Fibroblast of lung (primary cell): ENCODE results near the gene SLC10A1. TPM values are rescaled to one million over a fixed set of nuclear protein-coding genes. Genes with fewer than 3 reads are reported as not detected.

Source experiments
- DNase-seq, 2 donors: peaks; one replicate each; pipeline versions ENCODE4 v3.0.0 to v3.0.0-alpha.2; 2010; ENCODE audit warnings: low read depth in 2 of 2
- H2AFZ ChIP-seq: 2 replicates; pipeline ENCODE4 v1.5.1; 2012; ENCODE audit warnings: low read length, control low read depth, inconsistent platforms
- H3K27ac ChIP-seq: 2 replicates; pipeline ENCODE4 v1.5.1; 2011; ENCODE audit warnings: low read length, control low read depth; ENCODE audit not compliant: insufficient read depth
- H3K27me3 ChIP-seq: 2 replicates; pipeline ENCODE4 v1.5.1; 2011; ENCODE audit warnings: mild to moderate bottlenecking, low read length; ENCODE audit not compliant: control insufficient read depth, insufficient read depth
- H3K36me3 ChIP-seq: 2 replicates; pipeline ENCODE4 v1.5.1; 2011; ENCODE audit warnings: low read length; ENCODE audit not compliant: control insufficient read depth, insufficient read depth
- H3K4me1 ChIP-seq: 2 replicates; pipeline ENCODE4 v1.5.1; 2011; ENCODE audit warnings: low read length; ENCODE audit not compliant: control insufficient read depth, insufficient read depth; ENCODE audit errors: extremely low read depth
- H3K4me2 ChIP-seq: 2 replicates; pipeline ENCODE4 v1.5.1; 2011; ENCODE audit warnings: low read length, control low read depth; ENCODE audit not compliant: insufficient read depth; ENCODE audit errors: extremely low read depth
- H3K4me3 ChIP-seq, 4 experiments: fragments of 200-600 bp in 1 of 4; sonication (generic) in 1 of 4; replicated peaks in 1 of 4; 2 replicates each; pipeline ENCODE4 v1.5.1; 2011 to 2016; ENCODE audit warnings: low read length in 4 of 4, low read depth in 3 of 4, mild to moderate bottlenecking in 3 of 4, control low read depth in 2 of 4, inconsistent platforms in 1 of 4, mixed read lengths in 1 of 4; ENCODE audit not compliant: insufficient read depth in 1 of 4; ENCODE audit errors: control extremely low read depth in 1 of 4
- H3K79me2 ChIP-seq: 2 replicates; pipeline ENCODE4 v1.5.1; 2012; ENCODE audit warnings: mild to moderate bottlenecking, low read length, inconsistent platforms; ENCODE audit not compliant: control insufficient read depth, insufficient read depth
- H3K9ac ChIP-seq: 2 replicates; pipeline ENCODE4 v1.5.1; 2011; ENCODE audit warnings: mild to moderate bottlenecking, low read length, control low read depth; ENCODE audit not compliant: insufficient read depth
- H3K9me3 ChIP-seq: 2 replicates; pipeline ENCODE4 v1.5.1; 2012; ENCODE audit warnings: low read depth, low read length; ENCODE audit not compliant: control insufficient read depth, insufficient read depth
- H4K20me1 ChIP-seq: 2 replicates; pipeline ENCODE4 v1.5.1; 2011; ENCODE audit warnings: low read length; ENCODE audit not compliant: control insufficient read depth, insufficient read depth; ENCODE audit errors: extremely low read depth
- CTCF ChIP-seq, 2 donors: IDR thresholded peaks in 1 of 2; conservative IDR thresholded peaks in 1 of 2; 1 replicate in 1 of 2; 2 replicates in 1 of 2; pipeline ENCODE4 v1.5.1; 2011 to 2012; ENCODE audit warnings: low read length in 2 of 2, control low read depth in 1 of 2, inconsistent platforms in 1 of 2, low read depth in 1 of 2, mild to moderate bottlenecking in 1 of 2
- EZH2 ChIP-seq: IDR thresholded peaks from 2 replicates; pipeline ENCODE4 v1.5.1; 2012; ENCODE audit warnings: low read length, control low read depth, mild to moderate bottlenecking; ENCODE audit errors: missing control alignments
- polyA plus RNA-seq, 2 donors: library from polyadenylated mRNA; depleted of rRNA in 1 of 2; stranded (reverse) in 1 of 2; unstranded in 1 of 2; fragments of >200 nt; gene quantifications; 2 replicates each; pipeline ENCODE4 v1.2.1, GENCODE V29; 2011 to 2012; ENCODE audit warnings: missing spikeins in 1 of 2
- total RNA-seq: library from RNA; depleted of rRNA; stranded (reverse); fragments of >200 nt; gene quantifications from 2 replicates; pipeline ENCODE4 v1.2.1, GENCODE V29; 2014

The SLC10A1 gene
- total and polyA plus RNA-seq, 2 donors (not counting 1 experiment from before 2014, with no cell fraction given), result not detected

- no peak overlapping the region for H2AFZ ChIP-seq
- H3K4me2 ChIP-seq, result no peak overlapping the region
- no peak overlapping the region for H3K4me3 ChIP-seq
- H3K9me3 ChIP-seq, result no peaks in the 10 kb centered on the region
- no peaks in the 10 kb centered on the region for H4K20me1 ChIP-seq
- no peaks in the 10 kb centered on the region for H3K4me1 ChIP-seq
- no peak for DNase-seq
- H3K9ac ChIP-seq, result no peak overlapping the region
- TF ChIP-seq CTCF (conservative IDR thresholded peaks at IDR 0.05 in 1 of 2, IDR thresholded peaks at IDR 0.05 in 1 of 2; ENCODE audit: low read depth in 1 of 2, low read length in 2 of 2) (no peak), EZH2 (no peak)
- H3K27ac ChIP-seq, result no peak overlapping the region
- no peaks in the 10 kb centered on the region for H3K36me3 ChIP-seq
- H3K79me2 ChIP-seq, result no peaks in the 10 kb centered on the region
- no peaks in the 10 kb centered on the region for H3K27me3 ChIP-seq
Observed at GRCh38 chr14:69789118-69789640, 7.9 kb downstream of the SLC10A1 start.

DNA sequence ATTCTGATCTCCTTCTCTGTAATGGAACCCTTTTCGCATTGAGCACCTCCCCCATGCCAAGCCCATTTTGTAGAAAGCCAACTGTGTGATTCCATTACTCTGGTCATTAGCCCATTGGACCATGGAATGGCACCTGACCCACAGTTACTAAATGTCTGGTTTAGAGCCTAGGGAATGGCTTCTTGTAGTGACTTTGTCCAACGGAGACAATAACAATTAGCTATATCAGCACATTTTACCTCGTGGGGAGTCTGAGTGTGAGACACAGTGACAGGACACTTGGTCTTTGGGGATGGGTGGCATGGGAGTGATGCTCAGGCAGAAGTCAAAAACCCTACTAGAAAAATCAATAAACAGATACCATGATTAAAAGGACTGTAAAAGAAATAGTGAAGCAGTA, 10.4 kb downstream of the SLC10A1 start:
- Histone ChIP-seq H3K9me3 (no peaks in the 10 kb centered on the region), H3K27me3 (no peaks in the 10 kb centered on the region), H2AFZ (no peak overlapping the region), H3K36me3 (no peaks in the 10 kb centered on the region), H3K4me2 (no peak overlapping the region), H3K27ac (no peak overlapping the region), H3K9ac (no peak overlapping the region), H3K79me2 (no peaks in the 10 kb centered on the region), H4K20me1 (no peaks in the 10 kb centered on the region), H3K4me1 (no peaks in the 10 kb centered on the region), H3K4me3 (no peak overlapping the region)
- TF ChIP-seq CTCF (conservative IDR thresholded peaks at IDR 0.05 in 1 of 2, IDR thresholded peaks at IDR 0.05 in 1 of 2; ENCODE audit: low read depth in 1 of 2, low read length in 2 of 2) (no peak), EZH2 (no peak)
- no peak for DNase-seq

GRCh38 chr14:69784942-69785341, 12.1 kb downstream of the SLC10A1 start:
- Histone ChIP-seq H3K4me3 (no peak overlapping the region), H3K4me2 (no peak overlapping the region), H3K79me2 (no peaks in the 10 kb centered on the region), H3K36me3 (no peaks in the 10 kb centered on the region), H3K4me1 (no peaks in the 10 kb centered on the region), H3K27me3 (no peaks in the 10 kb centered on the region), H4K20me1 (no peaks in the 10 kb centered on the region), H3K9me3 (no peaks in the 10 kb centered on the region), H2AFZ (no peak overlapping the region), H3K9ac (no peak overlapping the region), H3K27ac (no peak overlapping the region)
- TF ChIP-seq CTCF (conservative IDR thresholded peaks at IDR 0.05 in 1 of 2, IDR thresholded peaks at IDR 0.05 in 1 of 2; ENCODE audit: low read depth in 1 of 2, low read length in 2 of 2) (no peak), EZH2 (no peak)
- no peak for DNase-seq
